C4-2B (cell line): ENCODE data around the gene SBK3.

Experiments
- CTCF ChIP-seq: fragments of 450-650 bp; conservative IDR thresholded peaks from 2 replicates; pipeline ENCODE4 v1.5.1; 2017; ENCODE audit warnings: mild to moderate bottlenecking
- ZFX ChIP-seq: fragments of 450-650 bp; IDR thresholded peaks from 2 replicates; pipeline ENCODE4 v1.6.1; 2017

GRCh38 chr19:55585658-55586339 lies 40.5 kb upstream of the SBK3 start:
- TF ChIP-seq CTCF (no peak), ZFX (no peak)
